Stromal cell of bone marrow (primary cell): ENCODE measurements around the gene FGF11.
"Not testable (repeated sequence)": the region's sequence is repeated elsewhere in the genome, so short reads cannot be mapped to it uniquely, and the experiment has no call there.

Experiments
- DNase-seq: peaks from one replicate; pipeline ENCODE4 v3.0.0-alpha.2; 2012; ENCODE audit warnings: low read depth

FGF11 gene

DNA sequence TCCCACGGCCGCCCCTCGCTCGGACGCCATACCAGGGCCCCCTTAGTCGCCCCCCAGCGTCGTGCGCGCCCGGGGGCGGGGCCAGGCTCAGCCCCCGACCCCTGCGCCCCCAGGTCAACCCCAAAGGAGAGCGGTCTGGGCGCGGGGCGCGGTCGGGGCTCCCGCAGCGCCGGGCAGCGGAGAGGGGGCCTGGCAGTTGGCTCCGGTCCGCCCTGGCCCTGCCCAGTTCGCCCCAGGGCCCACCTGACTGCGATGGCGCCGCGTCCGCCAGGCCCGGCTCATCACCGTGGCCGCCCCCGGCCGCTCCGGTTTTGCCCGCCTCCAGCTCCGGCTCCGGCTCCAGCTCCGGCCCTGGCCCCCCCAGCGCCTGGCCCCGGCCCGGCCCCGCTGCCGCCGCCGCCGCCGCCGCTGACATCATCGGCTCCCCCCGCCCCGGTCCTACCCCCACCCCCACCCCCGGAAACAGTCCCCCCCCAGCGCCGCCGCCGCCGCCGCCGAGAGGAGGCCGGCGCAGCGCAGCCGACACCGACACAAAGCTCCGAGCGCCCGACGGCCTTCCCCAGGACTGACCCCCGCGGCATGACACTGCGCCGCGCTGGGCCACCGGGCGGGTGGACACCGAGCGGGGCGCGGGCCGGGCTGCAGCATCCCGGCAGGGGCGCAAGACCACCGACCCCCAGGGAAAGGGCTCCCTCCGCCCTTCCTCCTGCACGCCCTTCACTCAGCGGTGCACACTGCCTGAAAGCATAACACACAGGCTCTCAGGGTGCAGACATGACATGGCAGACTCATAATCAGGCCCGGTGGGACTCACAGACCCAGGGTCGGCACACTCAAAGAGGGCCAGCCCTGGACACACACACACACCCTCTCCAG lies 40.1 kb downstream of the FGF11 start, which contains the start of gene ZBTB4:
TSS of gene ZBTB4 (minus strand) at position 419 of the 876 bp plus-strand sequence. CDS start 12,830 bp downstream, outside the sequence.
- no peak for DNase-seq

DNA sequence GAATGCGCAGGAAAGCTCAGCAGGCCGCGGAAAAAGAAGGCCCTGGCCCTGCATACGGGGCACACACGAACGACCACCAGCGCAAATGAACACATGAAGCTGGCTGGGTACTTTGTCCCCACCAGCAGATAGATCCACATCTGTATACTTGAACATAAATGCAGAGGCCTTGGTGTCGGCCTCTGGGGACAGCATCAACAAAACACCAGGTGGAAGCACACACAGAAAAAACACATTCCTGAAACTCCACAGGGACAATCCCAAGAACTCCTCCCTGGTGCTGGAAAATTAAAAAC lies 40.7 kb downstream of the FGF11 start:
- no peak for DNase-seq

DNA sequence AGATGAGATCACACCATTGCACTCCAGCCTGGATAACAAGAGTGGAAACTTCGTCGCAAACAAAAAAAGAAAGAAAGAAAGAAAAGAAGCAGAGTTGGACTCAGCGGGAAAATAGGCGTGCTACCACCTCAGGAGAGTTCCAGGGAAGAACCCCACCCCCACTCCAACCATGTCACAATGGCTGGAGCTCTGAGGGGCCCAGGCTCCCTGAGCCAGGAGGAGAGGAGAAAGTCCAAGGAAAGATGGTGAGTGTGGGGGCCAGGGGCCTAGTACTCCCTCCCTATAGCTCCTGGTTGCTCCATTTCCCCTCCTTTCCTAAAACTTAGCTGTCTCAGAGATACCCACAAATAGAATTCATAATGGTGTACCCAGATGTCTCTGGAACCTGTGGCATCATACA lies 42.0 kb downstream of the FGF11 start, which contains the start of gene SLC35G6:
TSS of gene SLC35G6 (plus strand) at position 172 of the 400 bp plus-strand sequence. CDS start at position 243, 71 bp downstream.
- DNase-seq = not testable (repeated sequence)

DNA sequence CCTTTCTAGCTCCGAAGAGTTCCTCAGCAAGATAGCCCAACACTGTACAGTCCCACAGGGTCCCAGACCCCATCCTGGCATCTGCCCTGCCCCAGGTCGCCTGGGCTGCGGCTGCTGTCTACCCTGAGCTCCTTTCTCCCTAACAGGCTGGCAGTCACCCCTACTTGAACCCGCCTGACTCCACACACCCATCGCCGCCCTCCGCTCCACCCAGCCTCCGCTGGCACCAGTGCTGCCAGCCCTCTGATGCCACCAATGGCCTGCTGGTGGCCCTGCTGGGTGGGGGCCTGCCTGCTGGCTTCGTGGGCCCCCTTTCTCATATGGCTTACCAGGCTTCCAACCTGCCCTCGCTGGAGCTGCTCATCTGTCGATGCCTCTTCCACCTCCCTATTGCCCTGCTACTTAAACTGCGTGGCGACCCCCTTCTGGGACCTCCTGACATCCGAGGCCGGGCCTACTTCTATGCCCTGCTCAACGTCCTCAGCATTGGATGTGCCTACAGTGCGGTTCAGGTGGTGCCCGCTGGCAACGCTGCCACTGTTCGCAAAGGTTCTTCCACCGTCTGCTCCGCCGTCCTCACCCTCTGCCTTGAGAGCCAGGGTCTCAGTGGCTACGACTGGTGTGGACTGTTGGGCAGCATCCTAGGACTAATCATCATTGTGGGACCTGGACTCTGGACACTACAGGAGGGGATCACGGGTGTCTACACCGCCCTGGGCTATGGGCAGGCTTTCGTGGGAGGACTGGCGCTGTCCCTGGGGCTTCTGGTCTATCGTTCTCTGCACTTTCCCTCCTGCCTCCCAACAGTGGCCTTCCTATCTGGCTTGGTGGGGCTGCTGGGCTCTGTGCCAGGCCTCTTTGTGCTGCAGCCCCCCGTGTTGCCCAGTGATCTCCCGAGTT lies 42.8 kb downstream of the FGF11 start:
- not testable (repeated sequence) for DNase-seq

DNA sequence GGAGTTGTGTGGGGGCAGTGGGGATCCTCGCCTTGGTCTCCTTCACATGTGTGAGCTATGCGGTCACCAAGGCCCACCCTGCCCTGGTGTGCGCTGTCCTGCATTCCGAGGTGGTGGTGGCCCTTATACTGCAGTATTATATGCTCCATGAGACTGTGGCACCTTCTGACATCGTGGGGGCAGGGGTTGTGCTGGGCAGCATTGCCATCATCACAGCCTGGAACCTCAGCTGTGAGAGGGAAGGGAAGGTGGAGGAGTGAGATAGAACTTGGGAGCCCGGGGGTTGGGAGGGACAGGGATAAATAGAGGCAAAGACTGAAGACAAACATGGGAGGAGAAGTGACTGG lies 43.4 kb downstream of the FGF11 start:
- not testable (repeated sequence) for DNase-seq

DNA sequence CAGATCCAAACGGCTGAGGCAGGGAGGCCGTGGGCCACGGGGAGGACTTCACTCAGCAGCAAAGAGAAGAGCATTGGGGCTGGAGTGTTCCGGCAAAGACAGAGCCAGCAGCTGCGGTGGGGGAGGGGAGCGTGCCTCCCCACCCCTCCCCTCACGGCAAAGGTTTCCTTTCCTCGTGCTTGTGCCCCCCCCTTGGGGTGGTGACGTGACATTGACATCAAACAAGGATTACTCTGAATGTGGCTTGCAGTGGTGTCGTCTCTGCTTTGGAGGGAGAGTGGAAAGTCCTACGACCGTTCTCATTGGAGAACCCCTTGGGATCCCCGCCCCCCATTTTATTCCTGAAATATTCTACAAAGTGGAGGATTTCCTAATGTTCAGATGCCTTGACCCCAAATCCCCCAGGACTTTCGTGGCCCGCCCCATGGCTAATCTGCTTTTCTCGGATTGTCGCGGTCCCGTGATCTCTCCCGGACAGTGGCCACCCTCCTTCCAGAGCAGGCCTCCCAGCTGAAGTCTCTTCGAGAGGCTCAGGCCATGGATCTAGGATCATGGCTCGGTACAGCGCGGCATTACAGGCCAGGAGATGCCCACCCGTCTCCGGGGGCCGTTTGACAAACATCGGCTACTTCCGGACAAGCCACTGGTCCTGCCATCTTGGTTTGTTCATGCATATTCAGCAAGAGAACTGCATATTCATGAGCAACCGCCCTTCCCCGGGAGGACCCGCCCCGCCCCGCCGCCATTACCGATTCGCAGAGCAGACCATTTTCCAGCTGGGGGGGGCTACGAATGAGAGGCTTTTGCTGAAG lies 44.1 kb downstream of the FGF11 start:
- DNase-seq = peak; percentile 90

DNA sequence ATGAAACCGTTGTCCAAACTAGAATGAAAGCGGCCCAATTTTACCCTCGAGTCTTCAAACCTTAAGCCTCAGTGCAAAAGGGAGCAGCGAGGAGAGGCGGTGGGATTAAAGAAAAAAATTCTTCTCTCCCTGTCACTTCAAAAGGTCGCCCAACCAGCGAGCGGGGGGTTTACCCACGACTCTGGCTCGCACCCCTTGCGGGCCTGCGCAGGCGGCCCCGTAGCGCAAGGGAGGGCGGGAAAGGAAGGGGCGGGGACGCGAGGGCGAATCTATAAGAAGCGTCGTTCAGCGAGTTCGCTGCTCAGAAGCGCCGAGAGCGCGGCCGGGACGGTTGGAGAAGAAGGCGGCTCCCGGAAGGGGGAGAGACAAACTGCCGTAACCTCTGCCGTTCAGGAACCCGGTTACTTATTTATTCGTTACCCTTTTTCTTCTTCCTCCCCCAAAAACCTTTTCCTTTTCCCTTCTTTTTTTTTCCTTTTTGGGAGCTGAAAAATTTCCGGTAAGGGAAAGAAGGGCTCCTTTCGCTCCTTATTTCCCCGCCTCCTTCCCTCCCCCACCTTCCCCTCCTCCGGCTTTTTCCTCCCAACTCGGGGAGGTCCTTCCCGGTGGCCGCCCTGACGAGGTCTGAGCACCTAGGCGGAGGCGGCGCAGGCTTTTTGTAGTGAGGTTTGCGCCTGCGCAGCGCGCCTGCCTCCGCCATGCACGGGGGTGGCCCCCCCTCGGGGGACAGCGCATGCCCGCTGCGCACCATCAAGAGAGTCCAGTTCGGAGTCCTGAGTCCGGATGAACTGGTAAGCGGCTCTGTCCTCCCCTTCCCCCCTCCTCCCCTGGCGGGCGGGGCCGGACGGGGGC lies 45.0 kb downstream of the FGF11 start, which contains the start of gene POLR2A:
TSS of gene POLR2A (plus strand) at position 300 of the 852 bp plus-strand sequence.
- peak; percentile 96 for DNase-seq

DNA sequence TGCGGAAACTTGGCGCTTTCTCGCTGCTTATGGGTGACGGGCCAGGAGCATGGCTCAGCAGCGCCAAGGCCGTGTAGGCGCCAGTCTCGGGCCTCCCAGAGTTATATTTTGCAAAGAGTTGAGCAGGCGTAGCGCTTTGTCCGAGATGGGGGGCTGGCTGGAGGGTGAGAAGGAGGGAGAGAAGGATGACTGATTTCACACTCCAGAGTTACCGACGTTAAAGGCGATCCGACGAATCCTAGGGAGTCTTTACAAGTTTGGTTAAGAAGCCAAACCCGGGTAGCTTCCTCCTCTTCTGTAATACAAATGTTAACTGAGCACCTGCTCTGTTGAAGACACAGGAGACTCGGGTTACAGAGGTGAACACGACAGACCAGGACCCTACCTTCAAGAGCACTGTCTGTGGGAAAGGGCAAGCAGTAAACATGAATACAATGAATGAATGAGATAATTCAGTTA lies 45.6 kb downstream of the FGF11 start:
- no peak for DNase-seq

DNA sequence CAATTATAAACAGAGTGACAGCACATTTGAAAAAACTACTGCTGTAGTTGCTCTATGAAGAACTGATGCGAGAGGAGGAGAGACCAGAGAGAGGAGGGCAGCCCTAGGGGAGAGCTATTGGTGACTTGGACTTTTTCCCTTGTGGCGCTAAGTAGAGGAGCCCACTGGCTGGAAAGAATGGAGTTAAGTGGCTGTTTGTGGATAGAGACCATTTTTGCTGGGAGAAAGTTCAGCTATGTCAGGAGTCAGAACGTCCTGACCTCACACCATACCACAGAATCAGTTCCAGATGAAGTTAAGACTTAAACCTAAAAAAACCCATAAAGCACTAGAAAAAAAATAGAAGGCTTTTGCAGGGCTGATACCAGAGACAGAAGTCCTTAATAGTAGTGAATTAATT lies 46.9 kb downstream of the FGF11 start:
- DNase-seq = no peak

DNA sequence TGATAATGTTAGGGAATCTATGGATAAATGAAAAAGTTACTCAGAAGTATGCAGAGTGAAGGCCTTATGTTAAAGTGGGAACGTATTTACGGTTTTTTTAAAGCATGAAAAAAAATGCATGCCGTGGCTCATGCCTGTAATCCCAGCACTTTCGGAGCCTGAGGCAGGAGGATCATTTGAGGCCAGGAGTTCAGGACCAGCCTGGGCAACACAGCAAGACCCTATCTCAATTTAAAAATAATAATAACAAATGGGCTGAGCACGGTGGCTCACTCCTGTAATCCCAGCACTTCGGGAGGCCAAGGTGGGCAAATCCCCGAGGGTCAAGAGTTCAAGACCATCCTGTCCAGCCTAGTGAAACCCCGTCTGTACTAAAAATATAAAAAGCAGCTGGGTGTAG lies 50.8 kb downstream of the FGF11 start:
- DNase-seq = no peak

DNA sequence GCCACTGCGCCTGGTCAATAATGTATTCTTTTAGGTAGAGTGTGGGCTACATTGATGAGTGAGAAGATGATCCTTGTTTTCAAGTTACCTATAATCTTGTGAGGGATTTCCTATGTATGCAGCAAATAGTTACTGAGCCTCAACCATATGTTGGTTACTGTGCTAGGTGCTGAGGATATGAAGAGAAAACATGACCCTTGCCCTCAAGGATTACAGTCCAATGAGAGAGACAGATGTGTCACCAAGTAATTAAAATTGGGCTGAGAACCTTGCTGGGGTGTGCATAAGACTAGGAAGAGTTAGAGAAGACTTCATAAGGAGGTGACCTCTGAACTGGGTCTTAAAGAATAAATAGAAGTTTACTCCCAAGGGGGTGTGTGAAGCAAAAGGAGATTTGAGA lies 52.3 kb downstream of the FGF11 start:
- DNase-seq = no peak

DNA sequence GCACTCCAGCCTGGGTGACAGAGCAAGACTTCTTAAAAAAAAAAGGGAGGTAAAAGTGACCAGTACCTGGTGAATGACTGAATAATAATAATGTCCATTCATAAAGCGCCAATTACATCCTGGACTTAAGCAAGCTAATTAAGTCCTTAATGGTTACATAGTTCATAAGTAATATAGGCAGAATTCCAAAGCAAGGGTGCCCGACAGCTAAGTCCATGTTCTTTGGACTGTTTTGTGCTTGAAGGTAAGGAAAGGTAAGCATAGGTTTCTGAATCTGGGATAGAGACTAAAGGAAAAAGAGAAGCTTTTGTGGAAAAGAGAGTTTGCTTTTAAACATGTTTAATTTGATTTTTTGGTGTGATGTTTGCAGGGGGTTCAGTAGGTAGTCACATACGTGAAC lies 54.6 kb downstream of the FGF11 start:
- no peak for DNase-seq
